Kasumi-1 (cell line): ENCODE measurements around the gene RNF121.
"Not testable (repeated sequence)": the region's sequence is repeated elsewhere in the genome, so short reads cannot be mapped to it uniquely, and the experiment has no call there.

Experiments
- DNase-seq, 2 experiments: peaks; one replicate each; lab custom pipeline; 2025; lab: John Stamatoyannopoulos, UW

Gene RNF121

DNA sequence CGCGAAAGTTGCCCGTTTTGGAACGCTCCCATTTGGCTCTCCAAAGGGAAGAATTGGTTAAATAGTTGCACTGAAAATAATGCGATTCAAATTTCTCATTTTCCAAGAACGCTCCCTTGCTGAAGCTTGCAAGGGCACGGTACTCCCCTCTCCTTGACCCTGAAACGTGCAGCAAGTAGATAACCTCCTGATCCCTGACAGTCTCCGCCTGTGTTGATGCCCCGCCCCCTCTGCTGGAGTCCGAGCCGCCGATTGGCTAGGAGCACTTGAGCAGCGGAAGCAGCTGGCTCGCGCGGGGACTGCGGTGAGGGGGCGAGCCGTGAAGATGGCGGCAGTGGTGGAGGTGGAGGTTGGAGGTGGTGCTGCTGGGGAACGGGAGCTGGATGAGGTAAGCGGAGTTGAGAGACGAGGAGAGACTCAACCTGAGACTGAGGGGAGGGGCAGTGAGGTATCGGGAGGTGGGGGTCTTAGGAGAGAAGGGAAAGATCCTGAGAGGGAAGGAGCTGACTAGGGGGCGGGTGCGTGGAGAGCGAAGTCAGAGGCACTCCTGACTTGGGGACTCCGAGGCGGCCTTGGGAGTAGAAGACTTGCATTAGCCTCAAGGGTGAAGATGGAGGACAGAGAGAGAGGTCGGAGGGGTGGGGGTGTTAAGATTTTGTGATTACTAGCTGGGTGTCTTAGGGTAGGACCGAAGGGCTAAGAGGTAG lies at the start of gene RNF121:
Gene RNF121, plus strand, starts transcription at position 310 of the 707 bp plus-strand sequence. Its CDS starts 16 bp downstream, at position 326.
- peak; percentile 97 to 98 for DNase-seq

DNA sequence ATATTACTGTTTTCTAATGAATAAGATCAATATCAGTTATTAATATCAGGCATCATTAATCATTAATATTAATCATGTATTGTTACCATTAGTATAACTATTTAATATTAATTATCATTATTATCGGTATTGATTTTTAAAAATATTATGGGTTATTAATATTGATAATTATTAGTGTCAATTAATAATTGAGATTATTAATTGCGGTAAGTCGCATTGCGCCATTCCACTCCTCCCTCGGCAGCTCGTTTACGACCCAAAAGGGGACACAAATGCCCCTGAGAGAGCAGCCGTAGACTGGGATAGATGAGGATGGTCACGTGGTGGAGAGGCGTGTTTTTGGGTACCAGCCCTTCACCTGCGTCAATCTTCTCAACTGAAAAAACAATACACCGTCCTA lies 43.0 kb upstream of the RNF121 start:
- not testable (repeated sequence) for DNase-seq

DNA sequence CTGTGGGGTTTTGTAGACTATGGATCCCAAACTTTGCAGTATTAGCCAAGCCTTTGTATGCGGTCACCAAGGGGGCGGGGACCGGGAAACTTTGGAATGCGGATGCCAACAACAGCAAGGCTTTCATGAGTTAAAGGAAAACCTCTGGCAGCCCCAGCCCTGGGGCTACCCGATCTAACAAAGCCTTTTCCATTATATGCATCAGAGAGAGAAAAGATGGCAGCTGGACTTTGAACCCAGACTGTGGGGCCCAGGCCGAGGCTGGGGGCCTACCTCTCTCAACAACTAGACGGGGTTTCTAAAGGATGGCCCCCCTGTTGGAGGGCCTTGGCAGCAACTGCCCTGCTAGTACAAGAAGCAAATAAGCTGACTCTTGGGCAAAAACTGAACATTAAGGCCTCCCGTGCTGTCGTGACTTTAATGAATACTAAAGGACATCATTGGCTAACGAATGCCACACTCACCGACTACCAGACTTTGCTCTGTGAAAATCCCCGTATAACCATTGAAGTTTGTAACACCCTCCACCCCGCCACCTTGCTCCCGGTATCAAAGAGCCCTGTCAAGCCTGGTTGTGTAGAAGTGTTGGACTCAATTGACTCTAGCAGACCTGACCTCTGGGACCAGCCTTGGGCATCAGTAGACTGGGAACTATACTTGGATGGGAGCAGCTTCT lies 40.4 kb upstream of the RNF121 start:
- not testable (repeated sequence) for DNase-seq

DNA sequence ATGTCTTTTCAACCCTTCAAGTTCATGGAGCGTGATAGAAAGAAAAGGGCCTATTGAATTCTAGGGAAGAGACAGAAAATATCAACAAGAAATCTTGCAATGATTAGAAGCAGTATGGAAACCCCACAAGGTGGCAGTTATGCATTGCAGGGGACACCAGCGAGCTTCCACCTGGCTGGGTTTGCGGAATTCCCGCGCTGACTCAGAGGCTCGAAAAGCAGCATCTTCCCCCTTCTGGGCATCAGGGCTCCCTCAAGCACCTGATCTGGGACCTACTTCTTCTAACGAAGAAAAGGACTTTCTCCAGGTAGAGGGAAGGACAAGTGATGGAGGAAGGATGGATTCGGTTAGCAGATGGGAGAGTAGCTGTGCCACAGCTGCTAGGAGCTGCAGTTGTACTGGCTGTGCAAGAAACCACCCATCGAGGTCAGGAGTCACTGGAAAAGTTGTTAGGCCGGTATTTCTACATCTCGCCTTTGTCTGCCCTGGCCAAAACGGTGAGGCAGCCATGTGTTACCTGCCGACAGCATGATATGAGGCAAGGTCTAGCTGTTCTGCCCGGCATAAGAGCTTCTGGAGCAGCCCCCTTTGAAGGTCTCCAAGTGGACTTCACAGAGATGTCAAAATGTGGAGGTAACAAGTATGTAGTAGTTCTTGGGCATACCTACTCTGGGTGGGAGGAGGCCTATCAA lies 39.5 kb upstream of the RNF121 start:
- not testable (repeated sequence) for DNase-seq

DNA sequence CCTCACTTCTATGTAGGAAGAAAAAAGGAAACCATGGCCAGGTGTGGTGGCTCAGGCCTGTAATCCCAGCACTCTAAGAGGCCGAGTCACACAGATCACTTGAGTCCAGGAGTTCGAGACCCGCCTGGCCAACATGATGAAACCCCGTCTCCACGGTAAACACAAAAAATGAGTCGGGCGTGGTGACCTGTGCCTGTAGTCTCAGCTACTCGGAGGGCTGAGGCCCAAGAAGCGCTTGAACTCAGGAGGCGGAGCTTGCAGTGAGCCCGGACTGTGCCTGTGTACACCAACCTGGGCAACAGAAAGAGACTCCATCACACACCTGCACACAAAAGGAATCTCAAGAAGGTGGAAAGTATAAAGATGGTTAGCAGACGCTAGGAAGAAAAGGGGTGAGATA lies 32.9 kb upstream of the RNF121 start:
- no peak for DNase-seq

DNA sequence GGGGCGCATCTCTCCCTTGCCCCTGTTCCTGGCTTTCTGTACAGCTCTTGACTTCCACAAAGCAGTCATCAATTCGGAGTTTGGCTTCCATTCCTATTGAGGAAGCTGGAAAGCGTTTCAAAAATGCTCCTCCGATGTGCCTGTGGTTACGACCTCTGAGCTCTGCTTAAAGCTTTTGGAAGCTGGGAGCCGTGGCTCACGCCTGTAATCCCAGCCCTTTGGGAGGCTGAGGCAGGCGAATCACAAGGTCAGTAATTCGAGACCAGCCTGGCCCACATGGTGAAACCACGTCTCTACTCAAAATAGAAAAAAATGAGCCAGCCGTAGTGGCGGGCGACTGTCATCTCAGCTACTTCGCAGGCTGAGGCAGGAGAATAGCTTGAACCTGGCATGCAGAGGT lies 27.7 kb upstream of the RNF121 start:
- DNase-seq, result not testable (repeated sequence)

DNA sequence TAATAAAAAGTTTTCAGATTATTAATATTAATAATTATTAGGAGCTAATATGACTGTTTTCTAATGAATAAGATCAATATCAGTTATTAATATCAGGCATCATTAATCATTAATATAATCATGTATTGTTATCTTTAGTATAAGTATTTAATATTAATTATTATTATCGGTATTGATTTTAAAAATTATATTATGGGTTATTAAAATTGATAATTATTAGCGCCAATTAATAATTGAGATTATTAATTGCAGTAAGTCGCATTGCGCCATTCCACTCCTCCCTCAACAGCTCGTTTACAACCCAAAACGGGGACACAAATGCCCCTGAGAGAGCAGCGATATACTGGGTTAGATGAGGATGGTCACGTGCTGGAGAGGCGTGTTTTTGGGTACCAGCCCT lies 20.6 kb upstream of the RNF121 start:
- DNase-seq, result no peak

DNA sequence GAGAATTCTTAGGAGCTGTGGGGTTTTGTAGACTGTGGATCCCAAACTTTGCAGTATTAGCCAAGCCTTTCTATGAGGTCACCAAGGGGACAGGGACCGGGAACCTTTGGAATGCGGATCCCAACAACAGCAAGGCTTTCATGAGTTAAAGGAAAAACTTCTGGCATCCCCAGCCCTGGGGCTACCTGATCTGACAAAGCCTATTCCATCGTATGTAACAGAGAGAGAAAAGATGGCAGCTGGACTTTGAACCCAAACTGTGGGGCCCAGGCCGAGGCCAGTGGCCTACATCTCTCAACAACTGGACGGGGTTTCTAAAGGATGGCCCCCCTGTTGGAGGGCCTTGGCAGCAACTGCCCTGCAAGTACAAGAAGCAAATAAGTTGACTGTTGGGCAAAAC lies 18.1 kb upstream of the RNF121 start:
- DNase-seq, result not testable (repeated sequence)

DNA sequence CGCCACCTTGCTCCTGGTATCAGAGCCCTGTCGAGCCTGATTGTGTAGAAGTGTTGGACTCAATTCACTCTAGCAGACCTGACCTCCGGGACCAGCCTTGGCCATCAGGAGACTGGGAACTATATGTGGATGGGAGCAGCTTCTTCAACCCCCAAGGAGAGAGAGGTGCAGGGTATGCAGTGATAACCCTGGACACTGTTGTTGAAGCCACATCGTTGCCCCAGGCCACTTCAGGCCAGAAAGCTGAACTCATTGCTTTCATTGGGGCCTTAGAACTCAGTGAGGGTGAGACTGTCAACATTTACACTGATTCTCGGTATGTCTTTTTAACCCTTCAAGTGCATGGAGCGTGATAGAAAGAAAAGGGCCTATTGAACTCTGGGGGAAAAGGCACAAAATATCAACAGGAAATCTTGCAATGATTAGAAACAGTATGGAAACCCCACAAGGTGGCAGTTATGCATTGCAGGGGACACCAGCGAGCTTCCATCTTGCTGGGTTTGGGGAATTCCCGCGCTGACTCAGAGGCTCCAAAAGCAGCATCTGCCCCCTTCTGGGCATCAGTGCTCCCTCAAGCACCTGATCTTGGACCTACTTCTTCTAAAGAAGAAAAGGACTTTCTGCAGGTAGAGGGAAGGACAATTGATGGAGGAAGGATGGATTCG lies 17.4 kb upstream of the RNF121 start:
- DNase-seq, result not testable (repeated sequence)

DNA sequence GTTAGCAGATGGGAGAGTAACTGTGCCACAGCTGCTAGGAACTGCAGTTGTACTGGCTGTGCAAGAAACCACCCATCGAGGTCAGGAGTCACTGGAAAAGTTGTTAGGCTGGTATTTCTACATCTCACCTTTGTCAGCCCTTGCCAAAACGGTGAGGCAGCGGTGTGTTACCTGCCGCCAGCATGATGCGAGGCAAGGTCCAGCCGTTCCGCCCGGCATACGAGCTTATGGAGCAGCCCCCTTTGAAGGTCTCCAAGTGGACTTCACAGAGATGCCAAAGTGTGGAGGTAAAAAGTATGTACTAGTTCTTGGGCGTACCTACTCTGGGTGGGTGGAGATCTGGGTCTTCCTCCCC lies 16.9 kb upstream of the RNF121 start:
- DNase-seq, result not testable (repeated sequence)

DNA sequence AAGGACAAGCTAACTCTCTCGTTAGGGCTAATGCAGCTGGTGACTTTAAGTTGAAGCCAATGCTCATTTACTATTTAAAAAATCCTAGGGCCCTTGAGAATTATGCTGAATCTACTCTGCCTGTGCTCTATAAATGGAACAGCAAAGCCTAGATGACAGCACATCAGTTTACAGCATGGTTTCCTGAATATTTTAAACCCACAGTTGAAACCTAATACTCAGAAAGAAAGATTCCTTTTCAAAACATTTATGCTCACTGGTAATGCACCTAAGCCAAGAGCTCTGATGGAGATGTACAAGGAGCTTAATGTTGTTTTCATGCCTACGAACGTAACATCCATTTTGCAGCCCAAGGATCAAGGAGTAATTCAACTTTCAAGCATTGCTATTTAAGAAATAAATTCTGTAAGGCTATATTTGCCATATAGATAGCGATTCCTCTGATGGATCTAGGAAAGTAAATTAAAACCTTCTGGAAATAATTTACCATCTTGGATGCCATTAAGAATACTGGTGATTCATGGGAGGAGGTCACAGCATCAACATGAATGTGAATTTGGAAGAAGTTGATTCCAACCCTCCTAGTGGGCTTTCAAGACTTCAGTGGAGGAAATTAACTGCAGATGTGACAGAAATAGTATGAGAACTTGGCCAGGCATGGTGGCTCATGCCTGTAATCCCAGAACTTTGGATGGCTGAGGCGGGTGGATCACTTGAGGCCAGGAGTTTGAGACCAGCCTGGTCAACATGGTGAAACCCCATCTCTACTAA lies 14.9 kb upstream of the RNF121 start:
- no peak for DNase-seq

DNA sequence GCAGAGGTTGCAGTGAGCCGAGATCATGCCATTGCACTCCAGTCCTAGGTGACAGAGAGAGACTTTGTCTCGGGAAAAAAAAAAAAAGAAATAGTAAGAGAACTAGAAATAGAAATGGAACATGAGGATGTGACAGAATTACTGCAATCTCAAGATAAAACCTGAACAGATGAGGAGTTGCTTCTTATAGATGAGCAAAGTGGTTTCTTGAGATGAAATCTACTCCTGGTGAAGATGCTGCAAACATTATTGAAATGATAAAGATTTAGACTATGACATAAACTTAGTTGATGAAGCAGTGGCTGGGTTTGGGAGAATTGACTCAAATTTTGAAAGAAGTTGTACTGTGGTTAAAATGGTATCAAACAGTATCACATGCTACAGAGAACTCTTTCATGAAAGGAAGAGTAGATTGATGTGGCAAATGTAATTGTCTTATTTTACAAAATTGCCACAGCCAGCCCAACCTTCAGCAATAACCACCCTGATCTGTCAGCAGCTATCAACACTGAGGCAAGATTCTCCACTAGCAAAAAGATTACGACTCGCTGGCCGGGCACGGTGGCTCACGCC lies 14.1 kb upstream of the RNF121 start:
- DNase-seq, result no peak

DNA sequence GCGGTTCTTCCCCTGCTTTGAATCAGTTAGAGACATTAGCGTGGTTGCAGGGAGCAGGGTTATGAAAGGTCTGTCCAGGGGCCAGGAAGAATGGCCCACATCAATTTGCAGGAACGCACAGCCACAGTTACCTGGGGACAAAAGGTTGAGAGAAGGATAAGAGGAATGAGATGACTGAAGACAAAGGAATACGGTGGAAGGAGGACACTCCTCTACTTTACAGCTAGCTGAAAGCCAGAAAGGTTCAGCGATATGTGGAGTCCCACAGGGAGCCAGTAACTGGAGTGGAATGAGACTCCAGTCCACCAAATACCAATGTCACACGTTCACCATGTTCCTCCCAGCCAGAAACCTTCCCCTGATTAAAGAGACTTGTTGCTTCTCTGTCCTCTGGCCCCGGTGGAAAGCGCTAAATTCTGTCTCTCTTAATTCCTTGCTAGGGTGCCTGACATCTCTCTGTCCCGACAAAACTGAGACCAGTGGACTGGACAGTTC lies 11.2 kb upstream of the RNF121 start:
- no peak for DNase-seq

DNA sequence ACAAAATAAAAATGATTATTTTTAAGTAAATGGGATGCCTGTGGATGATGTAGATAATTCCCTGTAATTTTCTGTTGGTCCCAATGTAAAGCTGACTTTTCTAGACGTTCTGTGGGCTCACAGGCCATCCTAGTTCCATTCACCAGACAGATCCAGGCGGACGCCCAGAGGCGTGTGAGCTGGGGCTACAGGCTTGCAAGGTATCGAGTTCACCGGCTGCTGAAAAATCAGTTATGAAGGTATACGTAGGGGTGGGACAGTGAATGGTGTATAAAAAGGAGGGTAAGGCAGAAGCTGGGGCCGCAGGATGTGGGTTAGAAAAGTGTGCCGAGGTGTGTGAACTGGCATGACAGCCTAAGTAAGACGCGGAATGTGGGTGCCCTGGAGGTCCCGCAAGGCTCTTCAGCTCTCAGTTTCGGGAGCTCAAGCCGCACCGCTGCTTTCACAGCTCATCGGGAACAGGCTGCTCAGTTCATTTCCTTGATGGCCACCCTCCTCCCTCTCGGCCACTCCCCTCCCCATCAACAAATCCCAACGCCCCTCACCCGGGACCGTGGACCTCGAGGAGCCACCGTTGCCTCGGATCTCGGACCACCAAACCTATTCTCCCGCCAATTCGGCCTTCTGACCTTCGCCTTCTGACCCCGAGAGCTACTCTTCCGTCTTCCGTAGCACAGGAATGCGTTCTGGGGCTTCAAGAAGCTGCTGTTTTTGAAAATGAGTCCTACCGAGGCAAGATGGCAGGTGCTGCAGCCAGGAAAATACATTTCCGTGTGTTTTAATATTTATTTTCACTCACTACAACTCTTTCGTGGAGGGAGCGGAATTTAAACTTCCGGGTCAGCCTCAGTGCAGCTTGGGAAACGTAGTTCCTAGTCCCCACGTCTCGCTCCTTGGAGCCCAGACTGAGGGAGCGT lies 768 bp upstream of the RNF121 start, which contains the start of gene XNDC1N:
Gene XNDC1N, minus strand, starts transcription at position 775 of the 917 bp plus-strand sequence. CDS start 5,241 bp downstream, outside the sequence.
- peak; percentile 95 to 97 for DNase-seq

DNA sequence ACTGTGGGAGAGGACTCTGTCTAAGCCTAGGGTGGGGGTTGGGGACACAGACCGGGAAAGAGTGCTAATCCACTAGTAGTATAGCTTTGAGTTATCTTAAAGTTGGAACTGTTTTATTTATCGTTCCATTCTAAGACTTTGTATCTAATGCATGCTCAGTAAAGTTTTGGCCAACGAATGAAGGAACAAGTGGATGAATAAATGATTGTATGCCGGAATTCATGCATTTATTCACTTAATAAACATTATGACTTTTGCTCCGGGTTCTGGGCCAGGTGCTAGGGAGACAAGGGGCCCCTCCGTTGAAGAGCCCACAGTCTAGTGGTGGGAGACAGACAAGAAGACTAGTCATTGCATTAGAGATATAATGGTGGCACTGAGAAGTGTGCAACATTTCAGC lies 645 bp downstream of the RNF121 start:
- DNase-seq, result no peak

DNA sequence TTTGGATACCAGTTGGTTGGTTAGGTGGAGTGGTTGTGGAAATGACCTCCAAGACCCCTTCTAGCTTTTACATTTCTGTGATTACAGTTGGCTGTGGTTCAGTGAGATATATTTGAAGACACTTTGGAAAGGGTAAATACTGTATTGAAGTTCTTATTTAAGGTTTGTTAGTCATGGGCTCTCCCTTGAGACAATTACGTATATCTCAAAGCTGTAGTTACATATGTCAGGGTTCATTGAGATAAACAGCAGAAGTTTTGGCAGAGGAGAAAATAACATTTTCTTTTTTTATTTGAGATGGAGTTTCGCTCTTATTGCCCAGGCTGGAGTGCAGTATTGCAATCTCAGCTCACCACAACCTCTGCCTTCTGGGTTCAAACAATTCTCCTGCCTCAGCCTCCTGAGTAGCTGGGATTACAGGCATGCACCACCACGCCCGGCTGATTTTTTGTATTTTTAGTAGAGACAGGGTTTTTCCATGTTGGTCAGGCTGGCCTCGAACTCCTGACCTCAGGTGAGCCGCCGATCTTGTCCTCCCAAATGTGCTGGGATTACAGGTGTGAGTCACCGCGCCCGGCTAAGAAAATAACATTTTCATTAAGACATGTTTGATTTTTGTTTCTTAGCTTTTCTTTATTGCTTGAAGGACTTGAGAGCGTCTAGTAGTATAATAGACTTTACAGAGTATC lies 1.9 kb downstream of the RNF121 start:
- no peak for DNase-seq

DNA sequence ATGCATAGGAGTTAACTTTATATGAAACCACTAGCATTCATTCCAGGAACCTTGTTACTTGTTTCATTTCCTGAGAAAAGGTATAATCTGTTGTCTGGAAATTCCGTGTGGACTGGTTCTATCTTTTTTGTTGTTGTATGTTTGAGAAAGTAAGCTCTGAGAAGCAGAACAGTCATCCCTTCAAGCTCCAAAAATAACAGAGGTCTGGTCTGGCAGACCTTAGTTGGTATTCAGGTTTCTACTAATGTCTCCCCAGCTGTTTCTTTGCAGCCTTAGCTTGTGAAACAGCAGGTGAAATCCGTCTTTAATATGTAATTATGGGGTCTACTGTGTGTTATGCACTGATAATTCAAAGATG lies 2.4 kb downstream of the RNF121 start:
- no peak for DNase-seq

DNA sequence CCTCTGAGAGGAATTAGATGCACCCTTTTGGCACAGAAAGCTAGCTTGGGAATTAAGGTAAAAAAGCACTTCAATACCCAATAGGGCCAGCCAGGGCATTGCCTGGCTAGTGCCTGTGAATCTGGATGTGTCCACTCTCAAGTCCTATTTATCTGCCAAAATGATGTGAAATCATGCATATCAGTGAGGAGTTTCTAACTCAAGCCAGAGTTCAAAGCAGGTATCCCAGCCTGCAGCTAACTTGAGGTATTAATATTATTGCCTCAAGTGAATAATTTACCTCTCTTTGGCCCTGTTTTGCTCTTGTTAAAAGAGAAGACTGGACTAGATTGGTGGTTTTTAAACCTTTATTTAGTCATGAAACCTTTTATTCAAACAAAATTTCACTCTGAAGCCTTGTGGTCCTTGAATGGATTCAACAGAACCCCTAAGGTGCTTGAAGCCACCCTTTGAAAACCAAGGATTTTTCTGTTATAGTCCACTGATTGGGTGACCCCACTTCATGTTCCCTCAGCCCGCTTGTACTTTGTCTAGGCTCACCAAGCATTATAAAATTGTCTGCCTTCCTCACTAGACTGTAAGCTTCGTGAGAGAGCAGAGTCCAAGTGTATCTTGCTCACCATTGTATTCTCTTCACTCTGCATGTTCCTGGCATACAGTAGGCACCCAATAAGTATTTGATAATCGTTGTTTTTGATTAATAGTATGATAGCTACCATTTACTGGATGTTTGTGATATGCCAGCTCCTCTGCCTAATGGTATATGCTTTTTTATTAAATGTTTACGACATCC lies 4.5 kb downstream of the RNF121 start:
- no peak for DNase-seq

DNA sequence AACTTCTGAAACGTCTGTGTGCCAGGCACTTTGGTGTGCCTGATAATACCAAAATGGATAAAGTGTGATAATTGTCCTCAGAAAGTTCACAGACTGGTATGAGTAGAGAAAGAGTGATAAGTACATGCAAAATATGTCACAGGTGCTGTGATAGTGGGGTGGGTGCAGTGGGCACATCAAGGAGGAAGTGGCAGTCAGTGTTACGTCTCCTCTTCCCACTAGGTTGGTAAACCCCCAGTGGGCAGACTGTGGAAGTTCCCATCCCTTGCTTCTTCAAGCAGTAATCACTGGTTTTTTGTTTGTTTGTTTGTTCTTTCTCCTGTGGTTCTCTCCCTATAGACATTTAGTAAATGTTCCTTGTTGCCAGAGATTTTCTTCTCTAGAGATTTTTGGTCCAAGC lies 5.4 kb downstream of the RNF121 start:
- DNase-seq, result peak in 1 of 2 experiments; percentile 33
